DMS79 treated with DMSO at 0.1 percent for 48 hours (cell line): Measurements from ENCODE around the gene UAP1L1.
"Not testable (repeated sequence)": the region's sequence is repeated elsewhere in the genome, so short reads cannot be mapped to it uniquely, and the experiment has no call there.

Source experiments
- DNase-seq: peaks from one replicate; lab custom pipeline; 2025; lab: John Stamatoyannopoulos, UW

Gene UAP1L1, protein sequence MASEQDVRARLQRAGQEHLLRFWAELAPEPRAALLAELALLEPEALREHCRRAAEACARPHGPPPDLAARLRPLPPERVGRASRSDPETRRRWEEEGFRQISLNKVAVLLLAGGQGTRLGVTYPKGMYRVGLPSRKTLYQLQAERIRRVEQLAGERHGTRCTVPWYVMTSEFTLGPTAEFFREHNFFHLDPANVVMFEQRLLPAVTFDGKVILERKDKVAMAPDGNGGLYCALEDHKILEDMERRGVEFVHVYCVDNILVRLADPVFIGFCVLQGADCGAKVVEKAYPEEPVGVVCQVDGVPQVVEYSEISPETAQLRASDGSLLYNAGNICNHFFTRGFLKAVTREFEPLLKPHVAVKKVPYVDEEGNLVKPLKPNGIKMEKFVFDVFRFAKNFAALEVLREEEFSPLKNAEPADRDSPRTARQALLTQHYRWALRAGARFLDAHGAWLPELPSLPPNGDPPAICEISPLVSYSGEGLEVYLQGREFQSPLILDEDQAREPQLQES

DNA sequence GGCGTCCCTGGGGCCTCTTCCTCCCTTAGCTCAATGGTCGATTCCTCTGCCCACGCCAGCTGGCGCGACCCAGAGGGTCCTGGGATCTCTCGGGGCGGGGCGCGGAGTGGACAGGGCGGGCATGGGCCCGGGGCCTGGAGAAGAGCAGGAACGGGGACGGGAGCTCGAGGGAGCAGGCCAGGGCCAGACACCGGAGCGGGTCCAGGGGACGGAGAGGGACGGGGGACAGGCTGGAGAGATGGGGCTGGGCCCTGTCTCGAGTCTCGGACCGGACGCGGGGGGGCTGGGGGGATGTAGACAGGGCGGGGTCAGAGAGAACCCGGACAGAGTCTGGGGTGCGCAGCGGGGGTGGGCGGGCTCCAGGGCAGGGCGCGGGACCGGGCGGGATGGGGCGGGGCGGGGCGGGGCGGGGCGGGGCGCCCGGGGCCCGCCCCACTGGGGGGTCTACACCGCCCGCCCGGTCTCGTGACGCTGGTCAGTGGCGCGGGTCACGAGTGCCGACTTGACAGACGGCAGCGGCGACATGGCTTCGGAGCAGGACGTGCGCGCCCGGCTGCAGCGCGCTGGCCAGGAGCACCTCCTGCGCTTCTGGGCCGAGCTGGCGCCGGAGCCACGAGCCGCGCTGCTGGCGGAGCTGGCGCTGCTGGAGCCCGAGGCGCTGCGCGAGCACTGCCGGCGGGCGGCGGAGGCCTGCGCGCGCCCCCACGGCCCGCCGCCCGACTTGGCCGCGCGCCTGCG, at the start of gene UAP1L1:
Gene UAP1L1 (plus strand): TSS at position 508 of the 738 bp plus-strand sequence. CDS start 16 bp downstream, at position 524.
- peak; percentile 18 for DNase-seq

DNA sequence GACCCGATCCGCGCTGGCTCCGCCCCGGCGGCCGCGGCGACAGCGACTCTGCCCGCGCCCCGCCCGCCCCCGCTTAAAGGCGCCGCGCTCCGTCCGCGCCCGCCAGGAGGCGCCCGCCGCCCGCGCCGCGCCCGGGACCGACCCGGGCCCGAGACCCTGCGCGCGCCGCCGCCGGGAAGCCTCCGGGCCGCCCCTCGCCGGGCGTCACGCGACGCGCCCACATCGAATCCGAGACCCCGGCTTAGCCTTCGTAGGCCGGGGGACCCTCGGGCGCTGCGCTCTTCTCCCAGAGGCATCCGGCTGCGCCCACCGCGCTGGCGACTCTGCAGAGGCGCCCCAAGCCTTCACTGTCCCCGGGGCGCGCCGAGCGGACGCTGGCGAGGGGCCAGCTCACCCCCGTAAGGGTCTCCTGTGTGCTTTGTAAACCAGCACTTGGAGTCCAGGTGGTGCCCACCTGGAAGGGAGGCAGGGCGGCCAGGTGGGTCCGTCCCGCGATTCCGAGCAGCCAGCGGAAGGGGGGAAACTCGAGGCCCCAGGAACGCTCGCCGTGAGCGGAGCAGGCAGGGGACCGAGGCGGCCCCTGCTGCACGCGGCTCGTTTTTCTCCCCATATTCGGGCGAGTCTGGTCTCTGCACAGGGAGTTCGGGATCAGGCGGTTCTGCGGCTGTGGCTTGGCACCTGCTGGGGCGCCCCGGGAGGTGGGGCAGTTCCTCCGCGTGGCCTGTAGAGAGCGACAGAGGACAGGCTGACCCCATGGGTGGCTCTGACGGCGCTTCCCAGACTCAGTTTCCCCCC, 48.9 kb upstream of the UAP1L1 start:
- DNase-seq = peak; percentile 64

DNA sequence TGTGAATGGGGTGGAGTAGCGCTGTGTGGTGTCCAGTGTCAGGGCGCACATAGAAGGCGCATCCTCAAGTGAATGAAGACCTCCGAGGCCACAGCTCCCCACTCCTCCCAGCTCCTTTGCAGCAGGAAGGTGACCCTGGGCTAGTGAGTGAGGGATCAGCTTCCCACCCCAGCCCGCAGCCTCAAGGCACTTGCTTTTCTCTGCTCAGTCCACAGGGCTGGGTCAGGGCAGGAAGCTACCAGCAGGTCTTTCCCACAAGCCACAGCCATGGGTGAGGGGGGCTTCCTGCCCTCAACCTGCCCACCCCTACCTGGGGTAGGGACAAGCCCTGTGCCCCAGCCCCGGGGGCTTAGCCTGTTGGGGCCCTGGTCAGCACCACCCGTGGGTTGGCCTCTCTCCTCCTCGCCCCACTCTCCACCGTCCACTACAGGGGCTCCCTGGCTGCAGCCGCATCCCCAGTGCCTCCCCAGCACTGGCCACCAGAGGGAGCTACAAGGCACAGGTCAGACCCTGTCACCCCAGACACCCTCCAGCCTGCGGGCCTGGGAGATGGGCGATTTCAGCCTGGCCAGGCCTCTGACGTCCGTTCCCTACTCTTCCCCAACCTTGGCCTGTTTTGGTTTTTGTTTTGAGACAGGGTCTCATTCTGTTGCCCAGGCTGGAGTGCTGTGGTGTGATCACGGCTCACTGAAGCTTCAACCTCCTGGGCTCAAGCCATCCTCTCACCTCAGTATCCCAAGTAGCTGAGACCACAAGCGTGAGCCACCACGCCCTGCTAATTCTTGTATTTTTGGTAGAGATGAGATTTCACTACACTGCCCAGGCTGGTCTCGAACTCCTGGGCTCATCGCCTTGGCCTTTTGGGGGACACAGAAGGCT, 48.0 kb upstream of the UAP1L1 start:
- DNase-seq = peak; percentile 26

DNA sequence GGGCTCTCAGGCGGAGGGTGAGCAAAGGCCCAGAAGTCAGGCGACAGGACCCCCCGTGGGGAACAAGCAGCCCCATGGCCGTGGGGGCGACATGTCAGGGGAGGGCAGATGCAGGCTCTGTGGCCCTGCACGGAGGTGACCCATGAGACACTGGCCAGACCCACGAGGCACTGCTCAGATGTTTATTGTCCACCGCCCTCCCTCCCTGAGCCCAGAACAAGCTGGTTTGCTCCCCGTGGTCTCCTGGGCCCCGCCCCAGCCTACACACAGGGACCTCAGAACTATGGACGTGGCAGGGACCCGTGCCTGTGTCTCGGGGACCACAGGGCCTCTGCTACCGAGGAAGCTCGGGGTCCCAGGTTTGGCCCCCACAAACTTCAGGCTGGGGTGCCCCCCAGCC, 47.3 kb upstream of the UAP1L1 start:
- DNase-seq = no peak

DNA sequence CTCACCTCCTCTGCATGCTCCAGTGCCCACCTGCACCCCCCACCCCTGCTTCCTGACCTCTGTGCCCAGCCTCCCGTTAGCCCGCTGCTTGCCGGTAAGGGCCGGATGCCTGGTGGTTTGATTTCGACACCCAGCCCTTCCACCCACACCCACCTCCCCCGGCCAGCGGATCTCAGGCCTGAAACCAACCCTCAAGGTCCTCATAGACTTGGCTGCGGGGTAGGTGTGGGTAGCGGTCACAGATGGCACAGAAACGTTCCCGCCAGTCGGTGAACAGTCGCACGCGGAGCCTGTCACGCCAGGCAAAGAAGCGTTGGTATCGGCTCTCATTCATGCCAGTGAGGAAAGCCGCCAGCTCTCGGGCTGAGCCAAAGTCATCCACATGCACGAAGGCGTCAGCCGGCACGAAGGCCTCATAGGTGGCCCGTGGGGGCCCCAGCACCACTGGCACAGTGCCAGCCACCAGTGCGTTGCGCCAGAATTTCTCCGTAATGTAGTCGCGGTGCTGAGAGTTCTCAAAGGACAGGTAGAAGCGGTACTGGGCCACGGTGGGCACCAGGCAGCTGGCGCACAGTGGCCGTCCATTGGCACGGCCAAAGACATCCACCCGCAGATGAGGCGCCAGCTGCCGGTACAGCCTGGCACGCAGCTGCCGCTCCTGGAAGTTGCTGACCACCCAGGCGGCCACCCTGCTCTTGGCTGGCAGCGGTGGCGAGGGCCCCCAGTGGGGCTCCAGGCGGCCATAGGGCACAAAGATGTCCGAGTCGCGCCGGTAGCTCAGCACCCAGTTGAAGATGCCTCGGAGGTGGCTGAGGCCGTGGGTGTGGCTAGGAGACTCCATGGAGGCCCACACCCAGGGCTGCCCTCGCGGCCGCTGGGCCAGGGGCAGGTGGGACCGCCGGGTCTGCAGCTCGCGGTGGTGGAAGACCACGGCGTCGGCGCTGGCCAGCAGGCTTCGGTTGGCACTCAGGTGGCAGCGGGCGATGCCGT, 46.5 kb upstream of the UAP1L1 start:
- DNase-seq = no peak

DNA sequence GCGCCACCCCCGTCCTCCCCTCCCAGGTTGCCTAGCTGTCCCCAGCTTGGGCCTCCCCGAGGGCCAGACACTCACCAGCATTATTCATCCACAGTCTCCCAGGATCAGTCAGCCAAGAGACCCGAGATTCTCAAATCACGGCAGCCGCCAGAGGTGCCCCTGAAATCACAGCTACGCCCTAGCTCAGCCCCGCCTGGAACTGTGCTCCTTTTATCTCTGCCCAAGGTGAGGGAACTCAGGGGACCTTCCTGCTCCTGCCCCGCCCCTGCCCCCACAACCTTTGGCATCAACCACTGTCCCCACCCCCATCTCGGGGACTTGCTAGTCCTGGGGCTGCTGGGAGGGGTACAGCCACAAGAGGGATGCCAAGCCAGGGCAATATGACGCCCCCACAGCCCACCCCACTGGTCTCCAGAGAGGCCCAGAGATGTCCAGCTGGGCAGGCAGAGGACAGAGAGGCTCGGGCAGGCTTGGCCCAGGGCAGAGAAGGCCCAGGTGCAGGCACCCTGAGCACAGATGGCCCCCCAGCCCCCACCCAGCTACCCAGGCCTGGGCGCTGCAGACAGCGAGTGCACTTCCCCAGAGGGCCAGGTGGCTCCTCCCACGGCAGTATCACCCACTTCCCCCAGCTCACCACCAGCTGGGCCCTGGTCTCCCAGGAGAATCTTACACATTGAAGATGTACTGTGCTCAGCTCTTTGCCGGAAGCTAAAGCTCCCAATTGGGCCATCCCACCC, 45.2 kb upstream of the UAP1L1 start, which contains the start of gene FUT7:
Gene FUT7 (minus strand): TSS at position 185 of the 737 bp plus-strand sequence. CDS start 97 bp downstream, at position 88.
- DNase-seq = no peak

DNA sequence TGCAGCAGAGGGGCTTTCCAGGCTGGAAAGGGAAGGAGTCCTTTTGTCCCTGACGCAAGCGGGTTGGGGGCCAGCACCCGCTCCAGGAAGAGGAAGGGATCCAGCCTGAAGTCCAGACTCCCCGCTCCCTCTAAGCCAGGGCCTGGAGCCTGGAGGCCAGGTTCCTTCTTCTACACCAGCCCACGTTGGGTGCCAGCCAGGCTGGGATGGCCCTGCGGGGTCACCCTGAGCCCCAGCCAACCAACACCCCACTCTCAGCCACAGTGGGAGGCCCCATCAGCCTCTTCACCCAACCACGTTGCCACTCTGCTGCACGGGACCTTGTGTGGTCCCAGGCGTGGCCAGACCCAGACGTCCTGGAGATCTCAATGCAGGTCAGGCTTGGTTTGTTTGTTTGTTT, 44.5 kb upstream of the UAP1L1 start:
- DNase-seq = no peak

DNA sequence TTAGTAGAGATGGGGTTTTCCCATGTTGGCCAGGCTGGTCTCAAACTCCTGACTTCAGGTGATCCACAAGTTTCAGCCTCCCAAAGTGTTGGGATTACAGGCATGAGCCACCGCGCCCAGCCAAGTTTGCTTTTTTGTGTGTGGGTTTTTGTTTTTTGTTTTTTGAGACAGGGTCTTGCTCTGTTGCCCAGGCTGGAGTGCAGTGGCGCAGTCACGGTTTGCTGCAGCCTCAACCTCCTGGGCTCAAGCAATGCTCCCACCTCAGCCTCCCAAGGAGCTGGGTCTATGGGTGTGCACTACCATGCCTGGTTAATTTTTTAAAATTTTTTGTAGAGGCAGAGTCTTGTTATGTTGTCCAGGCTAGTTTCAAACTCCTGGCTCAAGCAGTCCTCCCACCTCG, 43.8 kb upstream of the UAP1L1 start:
- not testable (repeated sequence) for DNase-seq

DNA sequence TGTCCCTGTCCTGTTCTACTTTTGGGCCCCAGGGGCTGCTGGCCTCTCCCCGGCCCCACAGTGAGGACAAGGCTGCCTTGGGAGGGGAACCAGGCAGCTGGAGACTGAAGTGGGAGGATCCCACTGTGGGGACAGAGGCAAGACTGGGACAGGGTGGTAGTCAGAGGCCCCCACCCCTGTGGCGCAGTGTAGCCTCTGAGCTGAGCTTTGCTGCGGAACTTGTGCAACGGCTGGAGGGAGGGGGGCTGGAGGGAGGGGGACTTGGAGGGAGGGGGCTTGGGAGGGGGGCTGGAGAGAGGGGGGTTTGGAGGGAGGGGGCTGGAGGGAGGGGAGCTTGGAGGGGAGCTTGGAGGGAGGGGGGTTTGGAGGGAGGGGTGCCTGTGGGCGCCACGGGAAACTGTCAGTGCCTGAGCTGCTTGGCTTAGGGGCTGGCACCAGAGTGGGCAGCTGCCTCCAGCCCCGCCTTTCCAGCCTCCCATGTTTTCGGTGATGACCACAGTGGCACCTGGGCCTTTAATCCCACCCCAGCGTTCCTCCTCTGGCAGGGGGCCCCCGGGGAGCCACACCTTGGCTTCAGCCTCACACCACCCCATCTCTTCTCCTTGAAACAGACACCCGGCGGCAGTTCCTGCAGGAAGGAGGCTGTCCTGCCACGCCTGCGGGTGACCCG, 43.1 kb upstream of the UAP1L1 start:
- DNase-seq = no peak

DNA sequence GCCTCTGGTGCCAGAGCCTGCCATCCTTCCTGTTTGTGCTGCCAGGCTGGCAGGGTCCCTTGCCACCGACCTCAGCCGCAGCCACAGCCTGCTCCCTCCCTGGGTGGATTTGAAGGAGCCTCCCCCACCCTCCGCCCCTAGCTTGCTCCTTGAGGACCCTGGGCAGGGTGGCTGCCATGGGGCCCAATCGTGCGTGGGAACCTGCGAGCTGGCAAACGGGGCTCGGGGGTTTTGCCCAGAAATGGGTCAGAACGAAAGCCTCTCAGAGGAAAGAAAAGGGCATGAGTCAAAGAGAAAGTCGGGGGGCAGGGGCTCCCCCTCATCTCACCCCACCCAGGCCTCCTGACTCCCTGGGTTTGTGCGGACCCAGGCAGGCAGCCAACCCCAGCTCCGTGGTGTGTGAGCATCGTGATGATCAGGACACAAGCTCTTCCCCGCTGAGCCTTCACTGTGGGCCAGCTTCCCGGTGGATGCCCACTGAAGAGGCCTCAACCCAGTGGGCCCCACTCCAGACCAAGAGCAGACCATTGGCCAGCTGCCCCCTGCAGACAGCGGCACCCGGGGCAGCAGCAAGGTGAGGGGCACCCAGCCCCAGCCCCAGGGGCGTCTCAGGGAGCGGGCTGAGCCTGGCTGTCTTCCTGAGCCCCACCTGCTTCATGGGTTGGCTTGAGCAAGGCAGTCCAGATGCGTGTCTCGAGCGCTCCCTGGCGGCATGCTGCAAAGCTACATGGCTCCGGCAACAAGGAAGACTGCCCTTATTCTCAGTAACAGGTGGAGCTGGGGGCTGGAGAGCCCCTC, 42.4 kb upstream of the UAP1L1 start:
- DNase-seq = peak; percentile 87

DNA sequence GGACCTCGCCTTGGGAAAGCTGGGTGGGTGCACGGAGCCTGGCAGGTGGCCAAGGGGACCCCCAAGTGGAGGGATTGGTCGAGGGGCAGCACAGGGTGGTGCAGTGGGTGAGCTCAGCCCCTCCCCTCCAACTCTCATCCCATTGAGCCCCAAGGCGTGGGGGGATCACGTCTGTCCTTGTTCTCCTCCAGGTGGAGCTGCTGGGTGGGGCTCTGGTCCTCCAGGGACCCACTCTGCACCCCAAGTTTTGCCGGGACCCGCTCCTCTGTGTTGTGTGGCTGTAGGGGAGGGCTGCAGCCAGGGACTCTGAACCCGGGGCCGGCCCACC, 41.8 kb upstream of the UAP1L1 start:
- no peak for DNase-seq

DNA sequence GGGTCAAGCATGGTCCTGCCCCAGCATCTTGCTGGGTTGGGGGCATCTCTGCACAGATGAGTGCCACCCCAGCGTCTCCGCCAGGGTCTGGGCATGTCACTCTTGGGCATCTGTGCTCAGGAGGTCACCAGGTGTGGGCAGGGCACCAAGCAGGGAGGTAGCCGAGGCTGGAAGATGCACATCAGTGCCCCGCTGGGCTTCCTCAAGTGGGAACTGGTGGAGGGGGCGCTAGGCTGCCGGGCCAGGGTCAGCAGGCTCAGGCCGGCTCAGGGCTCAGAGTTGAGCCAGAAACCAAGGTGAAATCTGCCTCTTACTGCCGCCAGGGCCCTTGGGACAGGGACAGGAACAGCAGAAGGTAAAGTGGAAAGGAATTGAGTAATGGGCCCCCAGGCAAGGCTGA, 41.4 kb upstream of the UAP1L1 start:
- no peak for DNase-seq

DNA sequence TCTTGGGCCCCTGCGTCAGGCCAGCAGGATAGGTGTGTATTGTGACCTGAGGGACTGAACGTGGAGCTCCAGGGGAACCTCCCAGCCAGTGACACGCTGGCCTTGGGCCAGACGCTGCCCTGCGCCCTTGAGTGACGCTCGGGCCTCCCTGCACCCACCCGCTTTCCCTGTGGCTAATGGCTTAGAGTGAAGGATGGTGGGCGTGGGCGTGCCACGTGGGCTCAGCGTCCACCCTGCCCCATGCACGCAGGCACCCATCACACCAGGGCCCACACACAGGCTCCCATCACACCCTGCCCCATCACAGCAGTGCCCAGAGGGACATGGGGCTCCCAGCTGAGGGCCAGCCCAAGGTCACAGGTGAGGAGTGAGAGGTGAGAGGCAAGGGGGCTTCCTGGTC, 40.3 kb upstream of the UAP1L1 start:
- no peak for DNase-seq

DNA sequence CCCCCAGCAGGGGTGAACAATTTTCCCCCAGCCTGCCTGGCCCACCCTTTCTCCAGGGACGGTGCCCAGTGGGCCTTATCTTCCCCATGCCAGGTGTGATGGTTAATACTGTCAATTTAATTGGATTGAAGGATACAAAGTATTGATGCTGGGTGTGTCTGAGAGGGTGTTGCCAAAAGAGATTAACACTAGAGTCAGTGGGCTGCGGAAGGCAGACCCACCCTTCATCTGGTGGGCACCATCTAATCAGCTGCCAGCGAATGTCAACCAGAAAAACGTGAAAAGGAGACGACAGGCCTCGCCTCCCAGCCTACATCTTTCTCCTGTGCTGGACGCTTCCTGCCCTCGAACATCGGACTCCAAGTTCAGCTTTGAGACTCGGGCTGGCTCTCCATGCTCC, 39.8 kb upstream of the UAP1L1 start:
- DNase-seq = no peak

DNA sequence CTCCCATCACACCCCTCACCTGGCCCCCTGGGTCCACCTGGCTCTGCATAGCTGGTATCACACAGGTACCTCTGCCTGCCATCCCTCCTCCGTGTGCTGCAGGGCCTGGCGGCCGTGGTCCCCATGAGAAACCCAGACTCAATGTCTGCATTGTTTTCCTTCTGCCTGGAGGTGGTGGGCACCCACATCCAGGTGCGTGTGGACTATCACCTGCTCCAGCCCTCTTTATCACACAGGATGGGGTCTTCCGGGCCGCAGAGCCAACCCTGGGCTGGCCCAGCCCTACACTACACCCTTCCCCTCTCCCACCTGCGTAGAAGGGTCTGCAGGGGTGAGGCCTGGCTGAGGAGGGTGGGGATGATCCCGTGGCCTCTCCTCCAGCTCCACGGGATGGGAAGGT, 38.4 kb upstream of the UAP1L1 start:
- DNase-seq = no peak

DNA sequence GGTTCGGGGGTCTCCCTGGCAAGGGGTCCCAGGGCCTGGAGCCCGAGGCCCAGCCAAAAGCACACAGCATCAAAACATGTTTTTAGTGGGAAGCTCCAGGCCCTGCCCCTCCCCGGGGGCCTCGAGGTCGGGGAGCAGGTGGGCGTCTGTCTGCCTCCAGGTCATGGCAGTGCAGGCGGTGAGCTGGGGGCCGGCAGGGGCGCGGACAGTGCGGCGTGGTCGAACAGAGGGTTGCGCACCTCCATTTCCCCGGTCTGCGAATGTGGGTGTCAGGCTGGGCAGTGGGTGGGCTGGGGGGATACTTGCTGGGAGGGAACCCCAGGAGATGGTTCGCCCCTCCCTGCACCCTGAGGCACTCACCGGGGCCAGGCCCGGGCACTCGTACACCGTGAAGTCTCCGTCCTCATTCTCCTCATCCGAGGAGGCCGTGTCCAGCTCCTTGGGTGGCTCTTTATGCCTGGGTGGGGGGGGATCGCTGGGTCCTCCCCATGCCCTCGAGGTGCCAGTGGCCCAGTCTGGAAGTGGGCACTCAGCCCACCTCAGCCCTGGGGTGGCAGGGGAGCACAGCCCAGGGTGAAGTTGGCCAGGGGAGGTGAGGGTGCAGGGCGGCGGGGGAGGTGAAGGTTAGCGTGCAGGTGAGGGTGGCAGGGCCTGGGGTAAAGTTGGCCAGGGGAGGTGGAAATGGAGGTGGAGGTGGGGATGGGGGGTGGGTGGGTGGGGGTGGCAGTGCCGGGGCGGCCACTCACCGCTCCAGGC, 37.5 kb upstream of the UAP1L1 start:
- DNase-seq = no peak

DNA sequence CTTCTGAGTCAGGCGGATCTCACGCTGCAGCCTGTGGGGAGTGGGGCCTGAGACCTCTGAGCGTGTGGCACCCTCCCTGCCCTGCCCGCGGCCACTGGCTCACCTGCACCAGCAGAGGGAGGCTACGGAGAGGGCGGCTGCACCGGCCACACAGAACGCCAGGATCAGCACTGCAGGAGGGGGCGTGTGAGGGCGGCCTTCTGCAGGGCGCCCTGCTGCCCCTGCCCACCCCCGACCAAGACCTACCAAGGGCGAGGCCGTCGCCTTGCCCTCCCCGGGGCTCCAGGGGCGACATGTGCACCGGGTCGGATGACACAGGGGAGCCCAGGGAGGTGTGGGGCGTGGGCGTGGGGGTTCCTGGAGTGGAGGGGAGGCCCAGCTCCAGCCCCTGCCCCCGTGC, 36.7 kb upstream of the UAP1L1 start:
- DNase-seq = no peak
